HG03103 (cell line): ENCODE results near the gene TMEM62.
"Not testable (repeated sequence)": the region's sequence is repeated elsewhere in the genome, so short reads cannot be mapped to it uniquely, and the experiment has no call there.

Experiments
- ATAC-seq: cut with Tn5 transposase; IDR thresholded peaks from one replicate; pipeline ENCODE4 v1.9.1; 2021; ENCODE audit warnings: low read depth; ENCODE audit not compliant: unreplicated experiment

Gene TMEM62

GRCh38 chr15:43118829-43119228 is 14.6 kb upstream of the TMEM62 start:
- ATAC-seq = no peak

GRCh38 chr15:43121863-43122262 is 11.5 kb upstream of the TMEM62 start:
- no peak for ATAC-seq

GRCh38 chr15:43125100-43125661 is 8.2 kb upstream of the TMEM62 start:
- ATAC-seq = no peak

DNA sequence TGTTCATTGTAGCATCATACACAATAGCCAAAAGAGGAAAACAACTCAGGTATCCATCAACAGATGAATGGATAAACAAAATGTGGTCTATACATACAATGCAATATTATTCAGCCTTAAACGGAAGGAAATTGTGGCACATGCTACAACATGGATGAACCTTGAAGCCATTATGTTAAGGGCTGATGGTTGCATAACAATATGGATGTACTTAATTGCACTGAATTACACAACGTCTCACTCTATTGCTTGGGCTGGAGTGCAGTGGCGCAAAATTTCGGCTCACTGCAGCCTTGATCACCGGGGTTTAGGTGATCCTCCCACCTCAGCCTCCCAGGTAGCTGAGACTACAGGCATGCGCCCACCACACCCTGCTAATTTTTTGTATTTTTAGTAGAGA is 7.0 kb upstream of the TMEM62 start:
- no peak for ATAC-seq

DNA sequence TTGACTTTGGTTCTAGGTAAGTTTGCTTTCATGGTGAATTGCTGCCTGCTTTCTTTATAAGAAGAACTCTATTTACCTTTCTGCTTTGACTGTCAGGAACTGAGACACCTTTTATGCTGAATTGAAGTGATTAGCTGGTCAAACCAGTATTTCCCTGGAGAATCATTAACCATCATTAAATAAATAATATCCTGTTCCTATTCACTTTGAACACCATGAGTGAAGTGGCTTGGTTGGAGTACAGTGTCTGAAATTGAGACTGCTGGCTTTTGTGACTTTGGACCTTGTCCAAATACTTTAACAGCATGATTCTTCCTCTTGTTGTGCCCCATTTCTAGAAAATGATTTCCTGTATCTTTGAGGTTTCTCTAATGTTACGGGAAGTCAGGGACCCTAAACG is 5.6 kb upstream of the TMEM62 start:
- no peak for ATAC-seq

DNA sequence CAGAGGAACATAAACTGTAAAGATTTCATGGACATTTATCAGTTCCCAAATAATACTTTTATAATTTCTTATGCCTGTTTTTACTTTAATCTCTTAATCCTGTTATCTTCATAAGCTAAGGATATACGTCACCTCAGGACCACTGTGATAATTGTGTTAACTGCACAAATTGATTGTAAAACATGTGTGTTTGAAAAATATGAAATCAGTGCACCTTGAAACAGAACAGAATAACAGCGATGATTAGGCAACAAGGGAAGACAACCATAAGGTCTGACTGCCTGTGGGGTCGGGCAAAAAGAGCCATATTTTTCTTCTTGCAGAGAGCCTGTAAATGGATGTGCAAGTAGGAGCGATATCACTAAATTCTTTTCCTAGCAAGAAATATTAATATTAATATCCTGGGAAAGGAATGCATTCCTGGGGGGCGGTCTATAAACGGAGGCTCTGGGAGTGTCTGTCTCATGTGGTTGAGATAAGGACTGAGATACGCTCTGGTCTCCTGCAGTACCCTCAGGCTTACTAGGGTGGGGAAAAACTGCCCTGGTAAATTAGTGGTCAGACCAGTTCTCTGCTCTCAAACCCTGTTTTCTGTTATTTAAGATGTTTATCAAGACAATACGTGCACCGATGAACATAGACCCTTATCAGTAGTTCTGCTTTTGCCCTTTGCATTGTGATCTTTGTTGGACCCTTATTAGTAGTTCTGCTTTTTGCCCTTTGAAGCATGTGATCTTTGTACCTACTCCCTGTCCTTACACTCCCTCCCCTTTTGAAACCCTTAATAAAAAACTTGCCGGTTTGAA is 5.0 kb upstream of the TMEM62 start:
- not testable (repeated sequence) for ATAC-seq

- ATAC-seq = no peak
Measured at GRCh38 chr15:43128980-43129335, 4.4 kb upstream of the TMEM62 start.

GRCh38 chr15:43132830-43133429 is 456 bp upstream of the TMEM62 start:
- ATAC-seq = no peak

DNA sequence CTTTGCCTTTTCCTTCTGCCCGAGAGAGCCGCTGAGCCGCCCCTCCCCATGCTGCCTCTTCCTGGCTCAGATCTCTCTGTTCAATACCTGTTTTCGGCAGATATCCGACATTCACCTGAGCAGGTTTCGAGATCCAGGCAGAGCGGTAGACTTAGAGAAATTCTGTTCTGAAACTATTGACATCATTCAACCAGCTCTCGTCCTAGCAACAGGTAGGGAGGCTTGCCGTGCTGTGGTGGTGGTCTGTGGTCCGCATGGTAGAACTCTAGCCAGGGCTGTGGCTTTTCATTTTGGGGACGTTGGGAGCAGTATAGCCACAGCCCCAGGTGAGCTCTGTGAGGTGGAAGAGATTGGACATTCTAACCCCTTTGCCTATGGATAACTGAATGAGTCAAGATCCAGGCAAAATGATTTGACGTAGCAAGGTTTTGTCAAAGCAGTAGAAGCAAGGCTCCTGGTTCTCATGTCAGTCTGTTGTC is 810 bp downstream of the TMEM62 start:
- ATAC-seq = no peak

DNA sequence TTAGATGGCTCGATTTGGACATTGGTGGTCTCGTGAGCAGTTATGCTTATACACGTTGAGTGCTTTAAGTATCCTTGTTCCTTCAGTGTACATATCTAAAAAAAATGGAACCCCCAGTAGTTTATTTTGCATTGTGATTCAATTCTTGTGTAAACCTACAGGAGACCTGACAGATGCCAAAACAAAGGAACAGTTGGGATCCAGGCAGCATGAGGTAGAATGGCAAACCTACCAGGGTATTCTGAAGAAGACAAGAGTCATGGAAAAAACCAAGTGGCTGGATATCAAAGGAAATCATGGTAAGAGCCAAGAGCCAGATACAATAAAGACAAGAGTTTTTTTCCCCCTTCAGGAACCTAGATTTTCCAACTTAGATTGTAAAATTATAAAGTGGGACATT is 2.0 kb downstream of the TMEM62 start:
- ATAC-seq = no peak

DNA sequence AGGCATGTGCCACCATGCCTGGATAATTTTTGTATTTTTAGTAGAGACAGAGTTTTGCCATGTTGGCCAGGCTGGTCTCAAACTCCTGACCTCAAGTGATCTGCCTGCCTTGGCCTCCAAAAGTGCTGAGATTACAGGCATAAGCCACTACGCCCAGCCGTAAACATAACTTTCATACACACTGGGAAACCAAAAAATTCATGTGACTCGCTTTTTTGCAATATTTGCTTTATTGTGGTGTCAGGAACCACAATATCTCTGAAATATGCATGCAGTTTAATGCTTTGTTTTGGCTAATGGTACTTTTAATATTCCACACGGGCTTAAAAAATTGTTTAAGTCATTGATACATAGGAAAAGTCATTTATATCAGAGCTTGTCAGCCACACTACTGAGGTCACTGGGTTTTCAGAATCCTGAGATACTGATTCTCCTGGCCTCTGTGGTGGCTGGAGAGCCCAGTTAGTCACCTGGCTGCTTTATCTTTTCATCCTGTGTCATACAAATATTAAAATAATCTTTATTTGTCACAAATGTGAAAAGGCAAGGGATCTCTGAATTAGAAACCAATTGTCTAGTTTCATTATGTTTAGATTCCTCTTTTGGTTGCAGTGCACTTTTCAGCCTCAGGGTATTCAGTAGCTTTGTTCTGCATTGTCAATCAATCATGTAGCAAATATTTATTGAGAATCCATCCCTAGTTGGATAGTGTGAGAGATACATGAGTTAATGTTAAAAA is 10.0 kb downstream of the TMEM62 start:
- no peak for ATAC-seq

DNA sequence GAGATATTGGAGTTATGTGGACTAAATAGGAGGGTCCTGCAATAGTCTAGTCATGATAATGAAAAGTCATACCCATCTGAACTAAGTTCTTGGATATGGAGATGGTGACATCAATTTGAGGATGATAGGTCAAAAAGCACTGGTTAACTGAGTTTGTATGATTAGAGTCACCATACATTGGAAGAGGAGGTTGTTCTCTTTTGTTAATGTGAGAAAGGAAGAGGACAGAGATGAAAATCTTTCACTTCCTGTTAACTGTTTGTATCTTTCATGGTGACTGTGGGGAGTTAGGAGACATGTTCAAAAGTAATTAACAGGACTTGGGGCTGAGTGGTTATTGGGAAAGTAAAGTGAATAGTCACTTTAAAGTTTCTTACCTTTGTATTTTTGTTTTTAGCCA is 11.1 kb downstream of the TMEM62 start:
- no peak for ATAC-seq

GRCh38 chr15:43146184-43146583 is 12.8 kb downstream of the TMEM62 start:
- ATAC-seq = no peak

DNA sequence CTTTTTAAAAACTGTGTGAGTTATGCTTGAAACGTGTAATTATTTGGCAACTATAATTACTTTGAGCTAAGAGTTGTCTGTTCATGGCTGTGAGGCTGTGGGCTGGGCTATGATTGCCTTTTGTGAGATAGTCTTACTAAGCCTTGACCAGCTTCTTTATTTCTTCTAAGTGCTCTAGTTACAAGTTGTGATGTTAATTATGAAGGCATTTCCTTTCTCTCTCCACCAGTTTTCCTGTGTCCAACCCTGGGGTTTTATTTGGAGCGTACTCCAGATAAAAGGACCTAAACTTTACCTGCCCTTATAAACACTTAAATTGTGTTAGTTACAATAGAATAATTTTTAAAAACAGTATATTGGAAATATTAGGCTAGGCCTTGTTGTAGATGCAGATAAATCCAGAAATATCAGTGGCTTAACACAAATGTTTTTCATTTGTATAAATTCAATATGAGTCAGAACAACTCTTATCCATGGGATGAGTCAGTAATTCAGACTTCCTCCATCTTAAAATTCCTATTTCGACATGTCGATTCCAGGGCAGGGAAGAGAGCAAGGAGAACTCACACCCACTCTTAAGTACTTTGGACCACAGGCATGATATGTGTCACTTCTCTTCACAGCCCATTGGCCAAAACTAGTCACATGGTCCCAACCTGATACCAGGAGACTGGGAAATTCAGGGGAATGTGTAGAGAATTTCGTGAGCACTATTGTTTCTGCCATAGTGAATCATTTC is 17.0 kb downstream of the TMEM62 start:
- ATAC-seq = no peak

- ATAC-seq = no peak
Measured at GRCh38 chr15:43151688-43152087, 18.3 kb downstream of the TMEM62 start.

- ATAC-seq = no peak
Measured at GRCh38 chr15:43153269-43153668, 19.9 kb downstream of the TMEM62 start.

- no peak for ATAC-seq
Measured at GRCh38 chr15:43165801-43166325, 32.5 kb downstream of the TMEM62 start.

DNA sequence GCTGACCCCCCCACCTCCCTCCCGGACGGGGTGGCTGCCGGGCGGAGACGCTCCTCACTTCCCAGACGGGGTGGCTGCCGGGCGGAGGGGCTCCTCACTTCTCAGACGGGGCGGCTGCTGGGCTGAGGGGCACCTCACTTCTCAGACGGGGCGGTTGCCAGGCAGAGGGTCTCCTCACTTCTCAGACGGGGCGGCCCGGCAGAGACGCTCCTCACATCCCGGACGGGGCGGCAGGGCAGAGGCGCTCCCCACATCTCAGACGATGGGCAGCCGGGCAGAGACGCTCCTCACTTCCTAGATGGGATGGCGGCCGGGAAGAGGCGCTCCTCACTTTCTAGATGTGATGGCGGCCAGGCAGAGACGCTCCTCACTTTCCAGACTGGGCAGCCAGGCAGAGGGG is 33.9 kb downstream of the TMEM62 start:
- ATAC-seq = not testable (repeated sequence)

- ATAC-seq = no peak
Measured at GRCh38 chr15:43168192-43169107, 35.1 kb downstream of the TMEM62 start.
